ENCODE results near the gene DYNLT3.

DYNLT3 gene

GRCh38 chrX:37840931-37841330 lies 6.4 kb downstream of the DYNLT3 start:
- DNase-seq (ENCODE audit: low read depth): no peak

GRCh38 chrX:37834937-37835336 lies 12.4 kb downstream of the DYNLT3 start:
- no peak for DNase-seq (ENCODE audit: low read depth)

GRCh38 chrX:37830371-37830770 lies 17.0 kb downstream of the DYNLT3 start:
- DNase-seq (ENCODE audit: low read depth): no peak

GRCh38 chrX:37829721-37830120 lies 17.6 kb downstream of the DYNLT3 start:
- no peak for DNase-seq (ENCODE audit: low read depth)

GRCh38 chrX:37825215-37825842 lies 22.0 kb downstream of the DYNLT3 start:
- peak; percentile 25 for DNase-seq (ENCODE audit: low read depth)

GRCh38 chrX:37824491-37825214 lies 22.7 kb downstream of the DYNLT3 start:
- no peak for DNase-seq (ENCODE audit: low read depth)

GRCh38 chrX:37820646-37821045 lies 26.7 kb downstream of the DYNLT3 start:
- no peak for DNase-seq (ENCODE audit: low read depth)

- DNase-seq (ENCODE audit: low read depth): no peak
Observed at GRCh38 chrX:37818031-37818430, 29.3 kb downstream of the DYNLT3 start.

GRCh38 chrX:37817579-37817978 lies 29.8 kb downstream of the DYNLT3 start:
- no peak for DNase-seq (ENCODE audit: low read depth)

GRCh38 chrX:37817176-37817575 lies 30.2 kb downstream of the DYNLT3 start:
- DNase-seq (ENCODE audit: low read depth): no peak

- no peak for DNase-seq (ENCODE audit: low read depth)
Observed at GRCh38 chrX:37816766-37817165, 30.6 kb downstream of the DYNLT3 start.

GRCh38 chrX:37815366-37815765 lies 32.0 kb downstream of the DYNLT3 start:
- no peak for DNase-seq (ENCODE audit: low read depth)

GRCh38 chrX:37813570-37813969 lies 33.8 kb downstream of the DYNLT3 start:
- DNase-seq (ENCODE audit: low read depth): no peak

- no peak for DNase-seq (ENCODE audit: low read depth)
Observed at GRCh38 chrX:37812110-37812509, 35.3 kb downstream of the DYNLT3 start.

GRCh38 chrX:37809970-37810369 lies 37.4 kb downstream of the DYNLT3 start:
- no peak for DNase-seq (ENCODE audit: low read depth)

GRCh38 chrX:37803057-37803456 lies 44.3 kb downstream of the DYNLT3 start:
- DNase-seq (ENCODE audit: low read depth): no peak

- no peak for DNase-seq (ENCODE audit: low read depth)
Observed at GRCh38 chrX:37802028-37802427, 45.3 kb downstream of the DYNLT3 start.

- DNase-seq (ENCODE audit: low read depth): no peak
Observed at GRCh38 chrX:37800717-37801116, 46.7 kb downstream of the DYNLT3 start.

- no peak for DNase-seq (ENCODE audit: low read depth)
Observed at GRCh38 chrX:37799936-37800335, 47.4 kb downstream of the DYNLT3 start.

- DNase-seq (ENCODE audit: low read depth): no peak
Observed at GRCh38 chrX:37796805-37797204, 50.6 kb downstream of the DYNLT3 start.

GRCh38 chrX:37796310-37796709 lies 51.1 kb downstream of the DYNLT3 start:
- DNase-seq (ENCODE audit: low read depth): no peak

Data from stimulated activated CD8-positive, alpha-beta memory T cell treated with anti-CD3 and anti-CD28 coated beads, Interleukin-12 subunit alpha, Interleukin-12 subunit beta, amount 100 ng/mL, for 1 hour (primary cell).